ENCODE data around the gene IFITM2.

DNA sequence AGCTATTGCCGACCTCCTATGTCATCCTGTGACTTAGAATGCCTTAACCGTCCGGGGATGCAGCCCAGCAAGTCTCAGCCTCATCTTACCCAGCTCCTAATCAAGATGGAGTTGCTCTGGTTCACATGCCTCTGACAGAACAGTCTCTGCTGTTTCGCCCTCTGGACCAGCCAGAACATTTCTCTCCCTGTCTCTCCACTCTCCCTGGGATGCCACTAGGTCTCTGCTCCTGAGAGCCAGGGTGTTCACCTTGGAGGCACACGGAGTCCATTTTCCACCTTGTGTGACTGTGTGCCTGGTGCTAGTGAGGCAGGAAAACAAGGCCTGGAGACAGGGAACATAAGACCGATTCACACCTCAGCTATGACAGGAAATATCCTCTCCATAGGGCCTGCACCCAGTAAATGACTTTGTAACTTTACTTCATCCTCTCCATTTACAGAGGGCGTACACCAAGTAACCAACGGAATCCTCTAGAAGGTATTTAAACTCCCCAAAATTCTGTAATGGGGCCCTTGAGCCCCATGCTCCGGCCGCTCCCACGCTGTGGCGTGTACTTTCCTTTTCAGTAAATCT, 44.9 kb downstream of the IFITM2 start:
- TF ChIP-seq CTCF (conservative IDR thresholded peaks at IDR 0.05) (no peak), EZH2 (IDR thresholded peaks at IDR 0.05; ENCODE audit: low read depth) (no peak)

Data from PC-9 (cell line).